ENCODE results near the gene GGN. TPM values are rescaled to one million over a fixed set of nuclear protein-coding genes. Genes with fewer than 3 reads are reported as not detected.
A peak's percentile ranks its signal among the peaks of the same experiment; 100 is the strongest.

The GGN gene
- total and polyA plus RNA-seq, 9 of the 15 experiments (the other 6 are each of a cell fraction or from before 2014, with no cell fraction given): 0.15 to 0.33 TPM; not detected in 7

GRCh38 chr19:38362076-38362945 lies 25.5 kb downstream of the GGN start (continued):
- TF ChIP-seq REST (IDR thresholded peaks at IDR 0.05; ENCODE audit: borderline replicate concordance) (no peak), REST (CRISPR knock-in tag; IDR thresholded peaks at IDR 0.05; ENCODE audit: low read depth) (no peak), HDAC6 (IDR thresholded peaks at IDR 0.05; ENCODE audit: low read depth, low read length) (no peak), CREB5 (CRISPR knock-in tag; IDR thresholded peaks at IDR 0.05) (no peak), FOXA3 (CRISPR knock-in tag; conservative IDR thresholded peaks at IDR 0.05 in 1 of 2, IDR thresholded peaks at IDR 0.05 in 1 of 2) (no peak), RREB1 (CRISPR knock-in tag; IDR thresholded peaks at IDR 0.05) (no peak), HMGN3 (IDR thresholded peaks at IDR 0.05; ENCODE audit: borderline replicate concordance, extremely low read depth, insufficient read length, low read depth, low read length) (peak; percentile 15), EWSR1 (IDR thresholded peaks at IDR 0.05; ENCODE audit: borderline replicate concordance, low read depth, partially characterized antibody) (no peak)

All from K562 (cell line).